Right renal pelvis (tissue), 4 donors: ENCODE data around the gene UBAP2L. TPM values are rescaled to one million over a fixed set of nuclear protein-coding genes. Genes with fewer than 3 reads are reported as not detected.
"Not testable (repeated sequence)": the region's sequence is repeated elsewhere in the genome, so short reads cannot be mapped to it uniquely, and the experiment has no call there.

Experiments
- DNase-seq, 4 donors: peaks; one replicate each; pipeline ENCODE4 v3.0.0-alpha.2; 2013; ENCODE audit warnings: low read depth in 4 of 4, low spot score in 3 of 4, missing footprints in 1 of 4
- polyA plus RNA-seq, 4 donors: library from polyadenylated mRNA; unstranded; fragments of 120-200 nt; gene quantifications; one replicate each; pipeline ENCODE4 v1.2.1, GENCODE V29; 2013; ENCODE audit not compliant: insufficient read length in 4 of 4

The UBAP2L gene
- polyA plus RNA-seq, 4 donors, result 168 to 180 (median 176) TPM

- no peak for DNase-seq
Measured at GRCh38 chr1:154237880-154238506, 17.2 kb downstream of the UBAP2L start.

DNA sequence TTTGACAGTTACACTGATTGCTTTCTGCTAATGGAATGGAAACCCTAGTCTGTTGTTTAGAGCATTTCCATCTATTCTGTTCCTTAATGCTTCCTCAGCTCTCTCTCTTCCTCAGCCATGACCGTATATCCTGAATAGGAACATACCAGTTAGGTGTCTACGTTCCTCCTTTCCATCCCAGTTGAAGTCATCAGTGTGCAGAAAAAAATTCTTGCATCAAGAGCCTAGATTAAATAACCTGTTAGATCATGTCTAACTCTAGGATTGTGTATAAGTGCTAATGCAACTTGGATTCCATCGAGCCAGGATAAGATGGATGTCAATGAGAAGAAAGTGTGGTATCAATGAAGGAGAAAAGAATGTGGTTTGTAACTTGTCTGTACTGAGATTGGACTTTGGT lies 18.7 kb downstream of the UBAP2L start:
- no peak for DNase-seq

DNA sequence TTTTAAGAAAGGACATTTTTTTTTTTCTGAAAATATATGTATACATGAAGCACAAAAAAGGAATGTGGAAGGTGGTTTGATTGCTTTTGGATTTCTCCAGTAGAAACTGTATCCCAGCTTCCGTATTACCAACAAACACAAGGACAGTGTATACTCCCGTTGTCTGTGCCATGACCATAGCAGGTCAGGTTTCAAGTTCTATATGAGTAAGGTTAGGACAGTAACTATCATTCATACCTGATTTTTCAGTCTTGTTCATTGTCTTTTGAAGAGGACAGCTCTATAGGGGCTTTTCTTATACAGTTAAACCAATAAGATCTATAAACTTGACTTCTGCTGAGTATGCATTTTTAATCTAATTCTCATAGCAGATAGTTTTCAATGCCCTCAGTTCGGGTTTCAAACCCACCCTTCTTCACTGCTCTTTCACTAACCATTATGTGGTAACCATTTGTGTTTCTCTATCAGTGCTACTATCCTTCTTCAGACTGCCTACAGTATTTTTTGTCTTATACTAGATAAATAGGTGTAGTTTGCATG lies 19.6 kb downstream of the UBAP2L start:
- no peak for DNase-seq

DNA sequence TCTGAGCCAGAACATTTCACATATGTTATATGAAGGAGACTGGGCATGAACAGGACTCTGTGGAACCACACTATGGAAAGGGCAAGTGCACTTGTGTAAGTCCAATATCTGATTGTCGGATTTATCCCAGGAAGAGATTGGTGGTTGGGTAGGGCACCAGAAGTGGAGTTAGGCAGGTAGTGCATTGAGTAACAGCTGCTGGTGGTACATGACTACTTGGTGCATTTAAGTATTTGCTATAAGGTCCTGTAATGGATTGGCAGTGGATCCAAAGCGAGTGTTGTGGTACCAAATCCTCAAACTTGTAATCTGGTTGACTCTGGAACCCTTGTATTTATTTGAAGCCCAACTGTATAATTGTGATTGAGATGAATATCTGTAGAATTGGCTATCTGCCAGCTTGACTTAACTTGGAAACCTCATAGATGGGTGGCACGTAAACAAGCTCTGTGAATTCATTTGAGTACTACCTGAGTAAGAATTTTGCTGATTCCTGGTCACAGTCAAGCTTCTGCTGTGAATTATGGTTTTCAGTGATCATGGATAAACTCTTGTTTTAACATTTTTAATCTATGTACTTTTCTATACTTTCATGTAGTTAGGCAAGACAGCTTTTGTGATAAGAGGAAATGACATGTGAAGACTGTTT lies 21.1 kb downstream of the UBAP2L start:
- DNase-seq, result no peak

DNA sequence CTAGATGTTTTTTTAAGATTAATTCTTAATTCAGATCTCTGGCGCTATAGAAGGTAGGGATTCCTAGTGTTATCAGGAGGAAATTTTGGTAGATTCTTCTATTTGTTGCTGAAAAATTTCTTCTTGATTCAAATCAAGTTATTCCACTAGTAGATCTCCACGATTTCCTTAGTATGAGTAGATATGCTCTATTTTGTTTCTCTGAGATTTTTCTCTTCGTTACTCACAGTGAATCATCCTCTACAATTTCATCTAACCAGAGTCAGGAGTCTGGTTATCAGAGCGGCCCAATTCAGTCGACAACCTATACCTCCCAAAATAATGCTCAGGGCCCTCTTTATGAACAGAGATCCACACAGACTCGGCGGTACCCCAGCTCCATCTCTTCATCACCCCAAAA lies 32.9 kb downstream of the UBAP2L start:
- no peak for DNase-seq

DNA sequence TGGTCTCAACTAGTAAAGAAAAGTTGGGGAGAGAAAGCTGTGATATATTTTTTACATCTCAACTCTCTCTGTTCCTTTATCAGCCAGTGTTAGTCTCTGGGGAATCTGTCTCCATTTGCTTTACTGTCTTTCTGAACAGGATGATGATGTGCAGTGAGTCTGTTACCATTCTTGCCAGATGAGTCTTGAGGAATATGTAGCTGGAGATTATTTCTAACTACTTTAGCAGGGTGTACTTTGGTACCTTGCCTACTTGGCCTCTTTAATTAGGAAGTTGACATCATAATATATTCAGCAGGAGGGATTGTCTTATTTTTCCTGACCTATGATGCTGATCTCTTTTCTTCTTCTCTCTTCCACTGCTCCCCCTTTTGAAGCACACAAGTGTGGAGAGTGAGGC lies 35.9 kb downstream of the UBAP2L start:
- DNase-seq, result no peak

DNA sequence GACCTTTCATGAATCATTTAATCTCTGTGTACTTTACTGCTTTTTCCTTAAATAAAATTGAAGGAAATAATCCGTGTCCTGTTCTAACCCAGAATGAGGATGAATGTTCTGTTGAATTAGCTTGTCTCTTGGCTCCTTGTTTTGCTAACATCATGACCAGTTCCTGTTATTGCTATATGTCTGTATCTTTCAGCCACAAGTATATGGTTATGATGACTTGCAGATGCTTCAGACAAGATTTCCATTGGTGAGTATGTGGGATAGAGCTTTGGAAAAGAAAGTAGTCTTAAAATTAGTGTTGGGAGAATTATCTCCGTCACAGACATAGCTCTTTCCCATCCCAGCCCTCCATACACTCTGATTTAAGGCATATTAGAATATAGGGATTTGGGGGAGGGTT lies 38.0 kb downstream of the UBAP2L start:
- DNase-seq, result no peak

GRCh38 chr1:154260127-154260526 lies 39.4 kb downstream of the UBAP2L start:
- DNase-seq, result no peak

GRCh38 chr1:154263465-154264332 lies 42.9 kb downstream of the UBAP2L start:
- DNase-seq, result no peak

- DNase-seq, result no peak
Measured at GRCh38 chr1:154264454-154264853, 43.7 kb downstream of the UBAP2L start.

DNA sequence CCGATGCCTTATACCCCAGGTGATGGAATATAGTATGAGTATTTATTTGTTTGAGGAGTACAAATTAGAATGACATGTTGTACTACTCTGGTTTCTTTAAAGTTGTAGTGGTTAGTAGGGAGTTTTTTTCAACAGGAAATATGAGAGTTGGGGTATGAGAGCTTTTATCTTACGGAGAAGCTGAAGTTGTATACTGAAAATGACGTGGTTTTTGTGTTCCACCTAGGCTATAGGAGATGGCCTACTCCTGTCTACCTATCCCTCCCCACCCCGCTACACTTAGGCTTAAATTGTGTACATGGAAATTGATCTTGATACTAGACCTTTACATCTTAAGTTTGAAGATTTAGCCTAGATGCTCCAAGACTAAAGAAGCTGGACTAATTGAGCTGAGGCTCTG lies 44.8 kb downstream of the UBAP2L start:
- no peak for DNase-seq

GRCh38 chr1:154270833-154271232 lies 50.1 kb downstream of the UBAP2L start:
- DNase-seq, result no peak

GRCh38 chr1:154272217-154272998 lies 51.7 kb downstream of the UBAP2L start, which contains the start of gene HAX1:
HAX1 (plus strand) TSS chr1:154272629; CDS start chr1:154272724, 95 bp downstream.
- peak; percentile 87 to 90 (median 90) for DNase-seq

DNA sequence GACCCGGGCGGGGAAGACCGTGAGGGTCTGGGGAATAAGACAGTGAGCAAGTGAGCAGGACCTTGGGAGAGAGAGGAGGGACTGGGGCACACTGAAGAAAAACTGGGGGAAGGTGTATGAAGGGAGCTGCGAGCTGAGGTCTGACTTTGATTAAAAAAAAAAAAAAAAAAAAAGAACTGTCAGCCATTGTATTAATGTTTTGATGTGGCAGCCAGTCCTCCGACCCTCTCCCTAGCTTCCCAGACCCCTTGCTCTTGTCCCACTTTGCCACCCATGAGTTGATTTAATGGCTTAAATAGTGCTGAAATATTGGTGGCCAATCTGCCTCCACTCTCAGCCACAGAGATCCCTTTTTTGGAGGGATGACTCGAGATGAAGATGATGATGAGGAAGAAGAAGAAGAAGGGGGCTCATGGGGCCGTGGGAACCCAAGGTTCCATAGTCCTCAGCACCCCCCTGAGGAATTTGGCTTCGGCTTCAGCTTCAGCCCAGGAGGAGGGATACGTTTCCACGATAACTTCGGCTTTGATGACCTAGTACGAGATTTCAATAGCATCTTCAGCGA lies 52.3 kb downstream of the UBAP2L start:
- no peak for DNase-seq

GRCh38 chr1:154276797-154277196 lies 56.0 kb downstream of the UBAP2L start:
- DNase-seq, result no peak

DNA sequence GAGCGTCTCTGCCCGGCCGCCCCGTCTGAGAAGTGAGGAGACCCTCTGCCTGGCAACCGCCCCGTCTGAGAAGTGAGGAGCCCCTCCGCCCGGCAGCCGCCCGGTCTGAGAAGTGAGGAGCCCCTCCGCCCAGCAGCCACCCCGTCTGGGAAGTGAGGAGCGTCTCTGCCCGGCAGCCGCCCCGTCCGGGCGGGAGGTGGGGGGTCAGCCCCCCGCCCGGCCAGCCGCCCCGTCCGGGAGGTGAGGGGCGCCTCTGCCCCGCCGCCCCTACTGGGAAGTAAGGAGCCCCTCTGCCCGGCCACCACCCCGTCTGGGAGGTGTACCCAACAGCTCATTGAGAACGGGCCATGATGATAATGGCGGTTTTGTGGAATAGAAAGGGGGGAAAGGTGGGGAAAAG lies 66.8 kb downstream of the UBAP2L start:
- not testable (repeated sequence) for DNase-seq

DNA sequence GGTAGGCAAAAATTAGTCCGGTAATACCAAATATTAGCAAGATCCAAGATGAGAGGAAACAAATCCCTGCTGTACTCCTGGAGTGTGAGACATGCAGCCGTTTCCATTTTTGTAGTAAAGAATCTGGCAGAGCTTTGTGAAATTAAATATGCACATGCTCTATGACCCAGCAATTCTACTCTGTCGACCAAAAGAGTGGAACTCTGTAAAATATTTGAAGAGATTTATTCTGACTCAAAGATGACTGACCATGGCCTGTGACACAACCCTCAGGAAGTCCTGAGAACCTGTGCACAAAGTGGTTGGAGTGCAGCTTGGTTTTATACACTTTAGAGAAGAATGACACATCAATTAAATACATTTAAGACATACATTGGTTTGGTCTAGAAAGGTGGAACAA lies 67.9 kb downstream of the UBAP2L start:
- no peak for DNase-seq

GRCh38 chr1:154290921-154291320 lies 70.2 kb downstream of the UBAP2L start:
- no peak for DNase-seq

GRCh38 chr1:154295408-154296235 lies 74.9 kb downstream of the UBAP2L start:
- no peak for DNase-seq
